IPS-18a (cell line): ENCODE measurements around the gene SKAP1.

ENCODE experiments used
- H3K27ac ChIP-seq: one replicate; pipeline ENCODE4 v1.5.1; 2013; ENCODE audit warnings: low read length
- H3K27me3 ChIP-seq: one replicate; pipeline ENCODE4 v1.6.1; 2013; ENCODE audit warnings: mild to moderate bottlenecking, low read length; ENCODE audit not compliant: control insufficient read depth, insufficient read depth
- H3K36me3 ChIP-seq: one replicate; pipeline ENCODE4 v1.6.1; 2013; ENCODE audit warnings: low read depth, low read length; ENCODE audit not compliant: control insufficient read depth
- H3K4me1 ChIP-seq: one replicate; pipeline ENCODE4 v1.6.1; 2013; ENCODE audit warnings: low read depth, low read length; ENCODE audit not compliant: control insufficient read depth
- H3K4me3 ChIP-seq: one replicate; pipeline ENCODE4 v1.5.1; 2013; ENCODE audit warnings: low read length
- H3K9ac ChIP-seq: one replicate; pipeline ENCODE4 v1.6.1; 2013; ENCODE audit warnings: mild to moderate bottlenecking, low read length, moderate library complexity
- H3K9me3 ChIP-seq: one replicate; pipeline ENCODE4 v1.6.1; 2013; ENCODE audit warnings: low read depth, low read length; ENCODE audit not compliant: control insufficient read depth

Gene SKAP1

GRCh38 chr17:48308581-48308980 is 121.4 kb downstream of the SKAP1 start:
- Histone ChIP-seq H3K27me3 (peaks cover 45% of the 10 kb centered on the region), H3K4me3 (no peak overlapping the region), H3K27ac (no peak overlapping the region), H3K9ac (no peak overlapping the region), H3K4me1 (no peaks in the 10 kb centered on the region), H3K9me3 (no peaks in the 10 kb centered on the region), H3K36me3 (no peaks in the 10 kb centered on the region)

GRCh38 chr17:48307814-48308411 is 122.1 kb downstream of the SKAP1 start:
- Histone ChIP-seq H3K27me3 (peaks cover 45% of the 10 kb centered on the region), H3K4me1 (no peaks in the 10 kb centered on the region), H3K9me3 (no peaks in the 10 kb centered on the region), H3K9ac (no peak overlapping the region), H3K4me3 (no peak overlapping the region), H3K27ac (no peak overlapping the region), H3K36me3 (no peaks in the 10 kb centered on the region)

GRCh38 chr17:48307255-48307654 is 122.8 kb downstream of the SKAP1 start:
- peaks cover 40% of the 10 kb centered on the region for H3K27me3 ChIP-seq
- H3K27ac ChIP-seq, result no peak overlapping the region
- no peak overlapping the region for H3K9ac ChIP-seq
- H3K9me3 ChIP-seq, result no peaks in the 10 kb centered on the region
- H3K4me1 ChIP-seq, result no peaks in the 10 kb centered on the region
- H3K36me3 ChIP-seq, result no peaks in the 10 kb centered on the region
- H3K4me3 ChIP-seq, result no peak overlapping the region

GRCh38 chr17:48301002-48301401 is 129.0 kb downstream of the SKAP1 start:
- Histone ChIP-seq H3K9ac (no peak overlapping the region), H3K9me3 (no peaks in the 10 kb centered on the region), H3K36me3 (no peaks in the 10 kb centered on the region), H3K4me3 (no peak overlapping the region), H3K27me3 (no peaks in the 10 kb centered on the region), H3K4me1 (no peaks in the 10 kb centered on the region), H3K27ac (no peak overlapping the region)

- Histone ChIP-seq H3K4me1 (no peaks in the 10 kb centered on the region), H3K9ac (no peak overlapping the region), H3K27me3 (no peaks in the 10 kb centered on the region), H3K9me3 (no peaks in the 10 kb centered on the region), H3K27ac (no peak overlapping the region), H3K36me3 (no peaks in the 10 kb centered on the region), H3K4me3 (no peak overlapping the region)
Observed at GRCh38 chr17:48299760-48300159, 130.3 kb downstream of the SKAP1 start.

GRCh38 chr17:48297825-48298224 is 132.2 kb downstream of the SKAP1 start:
- H3K4me1 ChIP-seq, result no peaks in the 10 kb centered on the region
- H3K9ac ChIP-seq, result no peak overlapping the region
- H3K9me3 ChIP-seq, result no peaks in the 10 kb centered on the region
- no peaks in the 10 kb centered on the region for H3K36me3 ChIP-seq
- no peak overlapping the region for H3K4me3 ChIP-seq
- H3K27me3 ChIP-seq, result no peaks in the 10 kb centered on the region
- H3K27ac ChIP-seq, result no peak overlapping the region

GRCh38 chr17:48296453-48296852 is 133.6 kb downstream of the SKAP1 start:
- Histone ChIP-seq H3K36me3 (no peaks in the 10 kb centered on the region), H3K9me3 (no peaks in the 10 kb centered on the region), H3K4me3 (no peak overlapping the region), H3K27me3 (no peaks in the 10 kb centered on the region), H3K4me1 (no peaks in the 10 kb centered on the region), H3K9ac (no peak overlapping the region), H3K27ac (no peak overlapping the region)

- Histone ChIP-seq H3K4me3 (no peak overlapping the region), H3K27ac (no peak overlapping the region), H3K9me3 (no peaks in the 10 kb centered on the region), H3K36me3 (no peaks in the 10 kb centered on the region), H3K27me3 (no peaks in the 10 kb centered on the region), H3K9ac (no peak overlapping the region), H3K4me1 (no peaks in the 10 kb centered on the region)
Observed at GRCh38 chr17:48295362-48296288, 134.4 kb downstream of the SKAP1 start.

GRCh38 chr17:48294806-48295361 is 135.1 kb downstream of the SKAP1 start:
- Histone ChIP-seq H3K9ac (no peak overlapping the region), H3K27me3 (no peaks in the 10 kb centered on the region)

GRCh38 chr17:48294020-48294805 is 135.8 kb downstream of the SKAP1 start:
- Histone ChIP-seq H3K9me3 (no peaks in the 10 kb centered on the region), H3K36me3 (no peaks in the 10 kb centered on the region), H3K4me3 (no peak overlapping the region), H3K9ac (no peak overlapping the region), H3K27me3 (no peaks in the 10 kb centered on the region), H3K4me1 (no peaks in the 10 kb centered on the region), H3K27ac (no peak overlapping the region)

More at GRCh38 chr17:48294806-48295361, 135.1 kb downstream of the SKAP1 start:
- no peaks in the 10 kb centered on the region for H3K9me3 ChIP-seq
- no peak overlapping the region for H3K27ac ChIP-seq
- no peaks in the 10 kb centered on the region for H3K36me3 ChIP-seq
- no peak overlapping the region for H3K4me3 ChIP-seq
- H3K4me1 ChIP-seq, result no peaks in the 10 kb centered on the region

- no peak overlapping the region for H3K4me3 ChIP-seq
Observed at GRCh38 chr17:48293319-48294019, 136.5 kb downstream of the SKAP1 start.

More at GRCh38 chr17:48293319-48294019, 136.5 kb downstream of the SKAP1 start:
- Histone ChIP-seq H3K9me3 (no peaks in the 10 kb centered on the region), H3K9ac (no peak overlapping the region), H3K27me3 (no peaks in the 10 kb centered on the region), H3K27ac (no peak overlapping the region), H3K36me3 (no peaks in the 10 kb centered on the region), H3K4me1 (no peaks in the 10 kb centered on the region)
